Panc1 (cell line): ENCODE data around the gene OVCH2. TPM values are rescaled to one million over a fixed set of nuclear protein-coding genes. Genes with fewer than 3 reads are reported as not detected.

Experiments
- ATAC-seq: fragments of 200-7000 bp; cut with Tn5 transposase; 2 replicates; pipeline ENCODE4 v1.9.1; 2020; ENCODE audit warnings: mild to moderate bottlenecking, moderate library complexity
- BruUV-seq: library from RNA; stranded (reverse); fragments of 400-500 nt; replicated peaks from 2 replicates; lab custom pipeline; 2021; lab: Mats Ljungman, UMichigan
- CTCF ChIA-PET: fragments of 300-600 bp; sonication (Branson Sonifier 250); formaldehyde crosslinking; loops from one replicate; lab custom pipeline; 2022; ENCODE audit warnings: antibody characterized with exemption; lab: Charles Lee
- POLR2A ChIA-PET: fragments of 300-600 bp; sonication (Branson Sonifier 250); formaldehyde crosslinking; loops from one replicate; lab custom pipeline; 2022; ENCODE audit warnings: antibody characterized with exemption; lab: Charles Lee
- DNase-seq: peaks from one replicate; pipeline ENCODE4 v3.0.0-alpha.2; 2010; ENCODE audit warnings: low read depth, low spot score
- H3K27ac ChIP-seq: 2 replicates; pipeline ENCODE4 v1.5.1; 2011; ENCODE audit warnings: mild to moderate bottlenecking, low read length, inconsistent platforms
- H3K27me3 ChIP-seq: fragments of 200-500 bp; sonication (Bioruptor generic); 2 replicates; pipeline ENCODE4 v1.6.0; 2014; ENCODE audit warnings: low read length, inconsistent platforms; ENCODE audit not compliant: control insufficient read depth, insufficient read depth
- H3K36me3 ChIP-seq: fragments of 200-500 bp; sonication (Bioruptor generic); 2 replicates; pipeline ENCODE4 v1.5.1; 2014; ENCODE audit warnings: inconsistent platforms, mild to moderate bottlenecking, low read length, moderate library complexity; ENCODE audit not compliant: control insufficient read depth, insufficient read depth
- H3K4me1 ChIP-seq: 2 replicates; pipeline ENCODE4 v1.5.1; 2011; ENCODE audit warnings: inconsistent platforms, mild to moderate bottlenecking, low read length, moderate library complexity; ENCODE audit not compliant: control insufficient read depth, insufficient read depth
- H3K4me3 ChIP-seq, 2 experiments: 2 replicates each; pipeline ENCODE4 v1.5.1; 2011 to 2012; ENCODE audit warnings: low read depth in 2 of 2, low read length in 2 of 2, mild to moderate bottlenecking in 2 of 2, inconsistent platforms in 1 of 2, moderate library complexity in 1 of 2
- H3K9me3 ChIP-seq: fragments of 200-500 bp; sonication (Bioruptor generic); 2 replicates; pipeline ENCODE4 v1.5.1; 2014; ENCODE audit warnings: low read depth, mild to moderate bottlenecking, inconsistent platforms, low read length, moderate library complexity; ENCODE audit not compliant: control insufficient read depth, insufficient read depth
- POLR2AphosphoS5 ChIP-seq: IDR thresholded peaks from 2 replicates; pipeline ENCODE4 v1.6.1; 2012; ENCODE audit warnings: mild to moderate bottlenecking, low read depth, low read length, moderate library complexity
- SIN3A ChIP-seq: IDR thresholded peaks from 2 replicates; pipeline ENCODE4 v1.6.1; 2012; ENCODE audit warnings: low read depth, mild to moderate bottlenecking, low read length, moderate library complexity, borderline replicate concordance; ENCODE audit not compliant: insufficient read depth
- TCF7L2 ChIP-seq: IDR thresholded peaks from 2 replicates; pipeline ENCODE4 v1.6.1; 2011; ENCODE audit warnings: mild to moderate bottlenecking, low read depth, low read length, inconsistent platforms
- in situ Hi-C: cut with HindIII; loops from 2 replicates; pipeline ENCODE4 v1.10.0; 2016; ENCODE audit warnings: low sequenced_read_pairs, low pct_unique_long_range_greater_than_20kb
- intact Hi-C: fragments of 100-400 bp; cut with micrococcal nuclease; formaldehyde crosslinking; loops from one replicate; pipeline ENCODE4 v1.10.0; 2022; ENCODE audit not compliant: unreplicated experiment
- total RNA-seq: library from RNA; stranded (reverse); gene quantifications from one replicate; pipeline ENCODE4 v1.2.1, GENCODE V29; 2021; ENCODE audit not compliant: unreplicated experiment
- TF ChIP-seq, protein P1 (sequence below): fragments of 450-650 bp; IDR thresholded peaks from 2 replicates; pipeline ENCODE4 v1.5.1; 2017; ENCODE audit warnings: mild to moderate bottlenecking
- TF ChIP-seq, protein P2 (sequence below), 2 experiments: IDR thresholded peaks; 2 replicates each; pipeline ENCODE4 v1.6.1; 2011 to 2012; ENCODE audit warnings: low read depth in 2 of 2, control low read depth in 1 of 2, low read length in 1 of 2, mild to moderate bottlenecking in 1 of 2, moderate library complexity in 1 of 2; ENCODE audit not compliant: insufficient read depth in 1 of 2

The OVCH2 gene
- total RNA-seq, 1 experiment from 2014 or later, result not detected

DNA sequence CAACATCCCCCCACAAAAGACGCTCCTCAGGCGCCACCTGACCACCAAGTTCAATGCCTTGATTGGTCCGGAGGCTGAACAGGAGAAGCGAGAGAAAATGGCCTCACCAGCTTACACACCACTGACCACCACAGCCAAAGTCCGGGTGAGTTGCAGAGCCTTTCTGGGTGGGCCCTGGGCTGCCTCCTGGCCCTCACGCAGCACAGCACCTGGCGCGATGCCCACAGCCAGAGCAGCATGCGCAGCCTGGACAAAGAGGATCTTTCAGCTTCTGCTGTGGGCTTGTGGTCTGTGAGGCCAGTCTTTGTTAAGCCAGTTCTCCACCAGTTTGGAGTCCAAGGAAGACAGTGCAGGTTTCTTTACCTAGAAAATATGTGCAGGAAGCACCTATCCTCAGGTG, 54.6 kb downstream of the OVCH2 start:
- in situ Hi-C loops (no loop called here), intact Hi-C loops (no loop called here)
- Histone ChIP-seq H3K4me3 (no peak overlapping the region), H3K9me3 (no peaks in the 10 kb centered on the region), H3K4me1 (no peaks in the 10 kb centered on the region), H3K36me3 (no peaks in the 10 kb centered on the region), H3K27ac (no peak overlapping the region), H3K27me3 (no peaks in the 10 kb centered on the region)
- ATAC-seq, result no peak
- BruUV-seq, result no TSS peak
- TF ChIP-seq, protein P1, sequence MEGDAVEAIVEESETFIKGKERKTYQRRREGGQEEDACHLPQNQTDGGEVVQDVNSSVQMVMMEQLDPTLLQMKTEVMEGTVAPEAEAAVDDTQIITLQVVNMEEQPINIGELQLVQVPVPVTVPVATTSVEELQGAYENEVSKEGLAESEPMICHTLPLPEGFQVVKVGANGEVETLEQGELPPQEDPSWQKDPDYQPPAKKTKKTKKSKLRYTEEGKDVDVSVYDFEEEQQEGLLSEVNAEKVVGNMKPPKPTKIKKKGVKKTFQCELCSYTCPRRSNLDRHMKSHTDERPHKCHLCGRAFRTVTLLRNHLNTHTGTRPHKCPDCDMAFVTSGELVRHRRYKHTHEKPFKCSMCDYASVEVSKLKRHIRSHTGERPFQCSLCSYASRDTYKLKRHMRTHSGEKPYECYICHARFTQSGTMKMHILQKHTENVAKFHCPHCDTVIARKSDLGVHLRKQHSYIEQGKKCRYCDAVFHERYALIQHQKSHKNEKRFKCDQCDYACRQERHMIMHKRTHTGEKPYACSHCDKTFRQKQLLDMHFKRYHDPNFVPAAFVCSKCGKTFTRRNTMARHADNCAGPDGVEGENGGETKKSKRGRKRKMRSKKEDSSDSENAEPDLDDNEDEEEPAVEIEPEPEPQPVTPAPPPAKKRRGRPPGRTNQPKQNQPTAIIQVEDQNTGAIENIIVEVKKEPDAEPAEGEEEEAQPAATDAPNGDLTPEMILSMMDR, result no peak
- no peak for TF ChIP-seq POLR2AphosphoS5
- TF ChIP-seq, protein P2, sequence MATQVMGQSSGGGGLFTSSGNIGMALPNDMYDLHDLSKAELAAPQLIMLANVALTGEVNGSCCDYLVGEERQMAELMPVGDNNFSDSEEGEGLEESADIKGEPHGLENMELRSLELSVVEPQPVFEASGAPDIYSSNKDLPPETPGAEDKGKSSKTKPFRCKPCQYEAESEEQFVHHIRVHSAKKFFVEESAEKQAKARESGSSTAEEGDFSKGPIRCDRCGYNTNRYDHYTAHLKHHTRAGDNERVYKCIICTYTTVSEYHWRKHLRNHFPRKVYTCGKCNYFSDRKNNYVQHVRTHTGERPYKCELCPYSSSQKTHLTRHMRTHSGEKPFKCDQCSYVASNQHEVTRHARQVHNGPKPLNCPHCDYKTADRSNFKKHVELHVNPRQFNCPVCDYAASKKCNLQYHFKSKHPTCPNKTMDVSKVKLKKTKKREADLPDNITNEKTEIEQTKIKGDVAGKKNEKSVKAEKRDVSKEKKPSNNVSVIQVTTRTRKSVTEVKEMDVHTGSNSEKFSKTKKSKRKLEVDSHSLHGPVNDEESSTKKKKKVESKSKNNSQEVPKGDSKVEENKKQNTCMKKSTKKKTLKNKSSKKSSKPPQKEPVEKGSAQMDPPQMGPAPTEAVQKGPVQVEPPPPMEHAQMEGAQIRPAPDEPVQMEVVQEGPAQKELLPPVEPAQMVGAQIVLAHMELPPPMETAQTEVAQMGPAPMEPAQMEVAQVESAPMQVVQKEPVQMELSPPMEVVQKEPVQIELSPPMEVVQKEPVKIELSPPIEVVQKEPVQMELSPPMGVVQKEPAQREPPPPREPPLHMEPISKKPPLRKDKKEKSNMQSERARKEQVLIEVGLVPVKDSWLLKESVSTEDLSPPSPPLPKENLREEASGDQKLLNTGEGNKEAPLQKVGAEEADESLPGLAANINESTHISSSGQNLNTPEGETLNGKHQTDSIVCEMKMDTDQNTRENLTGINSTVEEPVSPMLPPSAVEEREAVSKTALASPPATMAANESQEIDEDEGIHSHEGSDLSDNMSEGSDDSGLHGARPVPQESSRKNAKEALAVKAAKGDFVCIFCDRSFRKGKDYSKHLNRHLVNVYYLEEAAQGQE (IDR thresholded peaks at IDR 0.05; ENCODE audit: insufficient read depth in 1 of 2, low read depth in 2 of 2, low read length in 1 of 2), result no peak
- no peak for TF ChIP-seq TCF7L2
- TF ChIP-seq SIN3A, result no peak
- DNase-seq, result no peak
- CTCF ChIA-PET, result no interaction called here
- POLR2A ChIA-PET, result no interaction called here

DNA sequence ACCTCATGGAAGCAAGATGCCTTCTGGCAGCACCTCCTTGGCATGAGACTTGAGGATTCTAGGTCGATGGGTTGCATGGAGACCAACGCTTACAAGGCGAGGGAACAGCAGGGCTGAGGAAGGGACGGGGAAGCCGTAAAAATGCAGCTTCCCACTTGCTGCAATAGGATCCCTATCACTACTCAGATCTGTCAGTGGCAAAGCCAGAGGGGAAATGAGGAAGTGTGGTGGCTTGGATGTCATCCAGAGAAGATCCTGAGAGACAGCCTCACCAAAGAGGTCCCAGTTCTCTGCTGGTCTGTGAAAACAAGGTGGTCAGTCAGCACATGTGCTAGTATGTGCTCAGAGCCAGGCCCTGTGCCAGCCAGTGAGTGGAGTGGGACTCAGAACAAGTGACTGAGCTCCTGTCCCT, 55.1 kb downstream of the OVCH2 start:
- Histone ChIP-seq H3K36me3 (no peaks in the 10 kb centered on the region), H3K27ac (no peak overlapping the region), H3K4me3 (no peak overlapping the region), H3K27me3 (no peaks in the 10 kb centered on the region), H3K4me1 (no peaks in the 10 kb centered on the region), H3K9me3 (no peaks in the 10 kb centered on the region)
- ATAC-seq (no peak), DNase-seq (no peak)
- in situ Hi-C loops, result no loop called here
- TF ChIP-seq POLR2AphosphoS5, result no peak
- TF ChIP-seq, protein P1, result no peak
- no peak for TF ChIP-seq SIN3A
- TF ChIP-seq, protein P2 (IDR thresholded peaks at IDR 0.05; ENCODE audit: insufficient read depth in 1 of 2, low read depth in 2 of 2, low read length in 1 of 2), result no peak
- no peak for TF ChIP-seq TCF7L2
- CTCF ChIA-PET, result no interaction called here
- POLR2A ChIA-PET, result no interaction called here
- intact Hi-C loops, result no loop called here
- BruUV-seq, result no TSS peak
